Measurements from ENCODE around the gene DNAH2. TPM values are rescaled to one million over a fixed set of nuclear protein-coding genes. Genes with fewer than 3 reads are reported as not detected.
A peak's percentile ranks its signal among the peaks of the same experiment; 100 is the strongest.

The DNAH2 gene
- total and polyA plus RNA-seq, 12 donors = under 0.01 to 0.30 (median 0.03) TPM; not detected in 3

- Histone ChIP-seq H3K4me1 (peaks cover 9 to 62% (median 54%) of the 10 kb centered on the region in 9 donors), H3K36me3 (peaks cover 0 to 15% (median 0%) of the 10 kb centered on the region in 9 donors), H3K27me3 (no peaks in the 10 kb centered on the region), H3K27ac (peak overlapping the region in 5 of 10 donors; percentile 35 to 100 (median 96)), H3K9me3 (no peaks in the 10 kb centered on the region), H3K4me3 (peak overlapping the region in 1 of 10 donors; percentile 68)
- 41 to 50% methylated on average over 2 of the region's 2 CpGs for WGBS, 2 donors
- ATAC-seq (no peak), DNase-seq (no peak)
- intact Hi-C loops (cut with DNase I) = loop anchor here in 3 of 10 donors (5.0 to 10.0 kb wide), 3 partner anchors 95 to 315 kb away; partner anchors contain the start of gene PER1 (in 3 of the 3)
- no peak for TF ChIP-seq CTCF (IDR thresholded peaks at IDR 0.05)
Measured at GRCh38 chr17:7839876-7840261, 122.3 kb downstream of the DNAH2 start.

- Histone ChIP-seq H3K9me3 (no peaks in the 10 kb centered on the region), H3K36me3 (peaks cover 0 to 19% (median 1%) of the 10 kb centered on the region in 9 donors), H3K27me3 (no peaks in the 10 kb centered on the region), H3K27ac (peak overlapping the region in 5 of 10 donors; percentile 96 to 100 (median 99)), H3K4me3 (peak overlapping the region in 1 of 10 donors; percentile 68), H3K4me1 (peaks cover 14 to 68% (median 60%) of the 10 kb centered on the region in 9 donors)
- ATAC-seq = no peak
- no peak for TF ChIP-seq CTCF (IDR thresholded peaks at IDR 0.05)
- WGBS, 2 donors = 53 to 63% methylated on average over 1 of the region's 1 CpG
- DNase-seq = no peak
- intact Hi-C loops (cut with DNase I) = loop anchor here in 2 of 10 donors (5.0 to 10.0 kb wide), 2 partner anchors 312 to 314 kb away; partner anchors contain the start of gene PER1 (in 2 of the 2)
Measured at GRCh38 chr17:7840441-7840840, 122.9 kb downstream of the DNAH2 start.

GRCh38 chr17:7840875-7841274 lies 123.3 kb downstream of the DNAH2 start:
- H3K27ac ChIP-seq = peak overlapping the region in 9 of 10 donors; percentile 90 to 100 (median 98)
- peaks cover 17 to 72% (median 62%) of the 10 kb centered on the region in 9 donors for H3K4me1 ChIP-seq
- H3K9me3 ChIP-seq = no peaks in the 10 kb centered on the region
- peak overlapping the region in 7 of 10 donors; percentile 68 to 90 (median 77) for H3K4me3 ChIP-seq
- H3K36me3 ChIP-seq = peaks cover 0 to 24% (median 5%) of the 10 kb centered on the region in 9 donors
- DNase-seq (no peak), ATAC-seq (no peak)
- 70 to 81% methylated on average over 1 of the region's 1 CpG for WGBS, 2 donors
- H3K27me3 ChIP-seq = no peaks in the 10 kb centered on the region
- TF ChIP-seq CTCF (IDR thresholded peaks at IDR 0.05) = no peak
- intact Hi-C loops (cut with DNase I) = loop anchor here in 2 of 10 donors (5.0 to 10.0 kb wide), 2 partner anchors 311 to 314 kb away; partner anchors contain the start of gene PER1 (in 2 of the 2)

GRCh38 chr17:7841396-7841914 lies 123.9 kb downstream of the DNAH2 start:
- intact Hi-C loops (cut with DNase I) = loop anchor here in 2 of 10 donors (5.0 to 10.0 kb wide), 2 partner anchors 311 to 313 kb away; partner anchors contain the start of gene PER1 (in 2 of the 2)
- WGBS, 2 donors = 2% methylated on average over 34 of the region's 34 CpGs
- DNase-seq (peak; percentile 89), ATAC-seq (peak; percentile 49 to 82 (median 62))
- peak in 6 of 9 donors; percentile 16 to 70 (median 57) for TF ChIP-seq CTCF (IDR thresholded peaks at IDR 0.05)
- H3K4me3 ChIP-seq = peak overlapping the region; percentile 68 to 90 (median 76)
- H3K36me3 ChIP-seq = peaks cover 0 to 30% (median 10%) of the 10 kb centered on the region in 9 donors
- peaks cover 17 to 75% (median 61%) of the 10 kb centered on the region in 9 donors for H3K4me1 ChIP-seq
- peak overlapping the region; percentile 90 to 100 (median 97) for H3K27ac ChIP-seq
- no peaks in the 10 kb centered on the region for H3K27me3 ChIP-seq
- no peaks in the 10 kb centered on the region for H3K9me3 ChIP-seq

All from heart right ventricle (tissue), 16 donors.